ENCODE results near the gene RAPGEF4. TPM values are rescaled to one million over a fixed set of nuclear protein-coding genes. Genes with fewer than 3 reads are reported as not detected.

RAPGEF4 gene
- total RNA-seq, 1 donor from 2014 or later = 8.7 TPM

GRCh38 chr2:172777431-172777830 lies 41.8 kb downstream of the RAPGEF4 start:
- Mint-ChIP-seq H3K4me3 (ENCODE audit: unreplicated experiment) (no peak overlapping the region), H3K27ac (ENCODE audit: unreplicated experiment) (no peak overlapping the region), H3K36me3 (ENCODE audit: unreplicated experiment) (no peaks in the 10 kb centered on the region), H3K4me1 (ENCODE audit: low read depth, unreplicated experiment) (no peaks in the 10 kb centered on the region), H3K27me3 (ENCODE audit: unreplicated experiment) (no peaks in the 10 kb centered on the region), H3K9me3 (ENCODE audit: unreplicated experiment) (peaks cover 3% of the 10 kb centered on the region)
- TF ChIP-seq, protein P1, sequence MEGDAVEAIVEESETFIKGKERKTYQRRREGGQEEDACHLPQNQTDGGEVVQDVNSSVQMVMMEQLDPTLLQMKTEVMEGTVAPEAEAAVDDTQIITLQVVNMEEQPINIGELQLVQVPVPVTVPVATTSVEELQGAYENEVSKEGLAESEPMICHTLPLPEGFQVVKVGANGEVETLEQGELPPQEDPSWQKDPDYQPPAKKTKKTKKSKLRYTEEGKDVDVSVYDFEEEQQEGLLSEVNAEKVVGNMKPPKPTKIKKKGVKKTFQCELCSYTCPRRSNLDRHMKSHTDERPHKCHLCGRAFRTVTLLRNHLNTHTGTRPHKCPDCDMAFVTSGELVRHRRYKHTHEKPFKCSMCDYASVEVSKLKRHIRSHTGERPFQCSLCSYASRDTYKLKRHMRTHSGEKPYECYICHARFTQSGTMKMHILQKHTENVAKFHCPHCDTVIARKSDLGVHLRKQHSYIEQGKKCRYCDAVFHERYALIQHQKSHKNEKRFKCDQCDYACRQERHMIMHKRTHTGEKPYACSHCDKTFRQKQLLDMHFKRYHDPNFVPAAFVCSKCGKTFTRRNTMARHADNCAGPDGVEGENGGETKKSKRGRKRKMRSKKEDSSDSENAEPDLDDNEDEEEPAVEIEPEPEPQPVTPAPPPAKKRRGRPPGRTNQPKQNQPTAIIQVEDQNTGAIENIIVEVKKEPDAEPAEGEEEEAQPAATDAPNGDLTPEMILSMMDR (IDR thresholded peaks at IDR 0.05; ENCODE audit: partially characterized antibody, unreplicated experiment) = no peak
- DNase-seq = no peak

DNA sequence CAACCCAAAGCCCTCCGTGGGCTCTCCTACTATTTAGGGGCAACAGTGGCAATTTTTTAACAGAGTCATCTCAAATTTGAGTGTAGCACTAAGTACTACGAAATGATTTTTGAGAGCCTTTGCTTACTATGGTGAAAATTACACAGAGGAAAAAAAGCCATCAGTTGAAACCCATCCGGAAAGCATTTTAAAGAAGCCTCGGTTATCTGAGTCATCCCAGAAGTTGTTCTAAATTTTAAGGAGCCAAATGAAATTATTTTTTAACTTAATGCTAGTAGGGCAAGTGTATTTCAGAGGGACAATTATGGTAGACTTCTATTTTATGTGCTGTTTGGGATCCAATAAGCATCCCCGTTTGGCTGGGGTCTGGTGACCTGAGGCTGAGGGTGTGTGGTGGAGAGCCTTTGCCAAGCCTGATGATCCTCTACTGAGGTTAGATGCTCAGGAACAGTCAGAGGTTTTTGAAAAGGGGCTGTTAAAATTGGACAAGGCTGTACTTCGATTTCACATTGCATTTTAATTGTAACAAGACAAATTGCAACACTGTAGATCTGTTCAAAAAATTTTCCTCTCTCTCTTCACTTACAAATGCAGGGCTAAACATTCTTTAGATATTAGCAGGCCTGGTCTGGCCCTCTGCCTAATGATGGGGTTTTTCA lies 47.0 kb downstream of the RAPGEF4 start:
- no peak for DNase-seq
- Mint-ChIP-seq H3K27ac (ENCODE audit: unreplicated experiment) (no peak overlapping the region), H3K4me3 (ENCODE audit: unreplicated experiment) (no peak overlapping the region)

GRCh38 chr2:172783165-172783898 lies 47.7 kb downstream of the RAPGEF4 start:
- H3K4me3 Mint-ChIP-seq (ENCODE audit: unreplicated experiment) = no peak overlapping the region
- no peaks in the 10 kb centered on the region for H3K27me3 Mint-ChIP-seq (ENCODE audit: unreplicated experiment)
- H3K4me1 Mint-ChIP-seq (ENCODE audit: low read depth, unreplicated experiment) = no peaks in the 10 kb centered on the region
- TF ChIP-seq, protein P1 (IDR thresholded peaks at IDR 0.05; ENCODE audit: partially characterized antibody, unreplicated experiment) = no peak
- DNase-seq = no peak
- no peak overlapping the region for H3K27ac Mint-ChIP-seq (ENCODE audit: unreplicated experiment)
- no peaks in the 10 kb centered on the region for H3K36me3 Mint-ChIP-seq (ENCODE audit: unreplicated experiment)
- H3K9me3 Mint-ChIP-seq (ENCODE audit: unreplicated experiment) = peaks cover 1% of the 10 kb centered on the region

More for the DNA sequence above, 47.0 kb downstream of the RAPGEF4 start:
- Mint-ChIP-seq H3K27me3 (ENCODE audit: unreplicated experiment) (no peaks in the 10 kb centered on the region), H3K36me3 (ENCODE audit: unreplicated experiment) (no peaks in the 10 kb centered on the region), H3K9me3 (ENCODE audit: unreplicated experiment) (peaks cover 1% of the 10 kb centered on the region), H3K4me1 (ENCODE audit: low read depth, unreplicated experiment) (no peaks in the 10 kb centered on the region)
- TF ChIP-seq, protein P1 (IDR thresholded peaks at IDR 0.05; ENCODE audit: partially characterized antibody, unreplicated experiment) = no peak

- TF ChIP-seq, protein P1 (IDR thresholded peaks at IDR 0.05; ENCODE audit: partially characterized antibody, unreplicated experiment) = no peak
- H3K27ac Mint-ChIP-seq (ENCODE audit: unreplicated experiment) = no peak overlapping the region
- H3K4me3 Mint-ChIP-seq (ENCODE audit: unreplicated experiment) = no peak overlapping the region
- H3K9me3 Mint-ChIP-seq (ENCODE audit: unreplicated experiment) = peaks cover 2% of the 10 kb centered on the region
- no peak for DNase-seq
- no peaks in the 10 kb centered on the region for H3K4me1 Mint-ChIP-seq (ENCODE audit: low read depth, unreplicated experiment)
- H3K27me3 Mint-ChIP-seq (ENCODE audit: unreplicated experiment) = no peaks in the 10 kb centered on the region
- no peaks in the 10 kb centered on the region for H3K36me3 Mint-ChIP-seq (ENCODE audit: unreplicated experiment)
These were observed 53.2 kb downstream of the RAPGEF4 start for GRCh38 chr2:172788871-172789270.

DNA sequence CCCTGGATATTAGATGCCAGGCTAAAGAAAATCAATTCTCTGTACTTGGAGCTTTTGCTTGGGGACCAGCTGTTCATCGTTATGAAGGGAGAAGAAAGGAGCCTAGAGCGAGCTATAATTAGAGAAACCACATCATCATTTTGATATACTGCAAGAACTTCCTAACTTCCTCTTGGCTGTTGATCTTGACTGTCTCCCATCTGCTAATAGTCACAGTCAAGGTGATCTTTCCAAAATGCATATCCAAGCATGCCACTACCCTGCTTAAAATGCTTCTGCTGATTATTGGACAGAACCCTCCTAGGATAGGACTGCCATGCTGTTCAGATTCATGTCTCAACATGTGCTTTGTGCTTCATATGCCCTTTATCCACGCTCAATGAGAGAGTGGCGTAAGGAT lies 54.8 kb downstream of the RAPGEF4 start:
- TF ChIP-seq, protein P1 (IDR thresholded peaks at IDR 0.05; ENCODE audit: partially characterized antibody, unreplicated experiment) = no peak

More for the DNA sequence above, 54.8 kb downstream of the RAPGEF4 start:
- DNase-seq = no peak
- H3K27me3 Mint-ChIP-seq (ENCODE audit: unreplicated experiment) = no peaks in the 10 kb centered on the region
- H3K27ac Mint-ChIP-seq (ENCODE audit: unreplicated experiment) = no peak overlapping the region
- H3K4me1 Mint-ChIP-seq (ENCODE audit: low read depth, unreplicated experiment) = no peaks in the 10 kb centered on the region
- H3K9me3 Mint-ChIP-seq (ENCODE audit: unreplicated experiment) = peaks cover 2% of the 10 kb centered on the region
- H3K4me3 Mint-ChIP-seq (ENCODE audit: unreplicated experiment) = no peak overlapping the region
- H3K36me3 Mint-ChIP-seq (ENCODE audit: unreplicated experiment) = no peaks in the 10 kb centered on the region

All from glutamatergic neuron (in vitro differentiated cells).